ENCODE results near the gene CYFIP2.

DNA sequence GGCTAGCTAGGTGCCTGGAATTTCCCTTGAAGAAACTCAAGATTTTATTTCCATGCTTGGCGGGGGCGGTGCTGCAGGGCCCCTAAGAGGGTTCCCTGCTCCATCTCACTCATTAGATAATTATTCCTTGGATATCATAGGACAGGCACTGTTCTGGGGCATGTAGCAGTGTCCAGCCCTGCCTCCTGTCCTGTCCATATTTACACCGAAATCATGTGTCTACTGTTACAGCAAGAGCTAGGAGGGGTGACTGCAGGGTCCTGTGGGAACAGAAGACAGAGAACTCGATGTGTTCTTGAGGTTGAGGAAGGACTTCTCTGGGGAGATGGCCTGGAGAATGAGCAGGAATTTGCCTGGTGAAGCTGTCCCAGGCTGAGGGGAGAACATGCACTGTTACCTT, 96.6 kb downstream of the CYFIP2 start:
- TF ChIP-seq POLR2A (IDR thresholded peaks at IDR 0.05) (no peak), CTCF (IDR thresholded peaks at IDR 0.05) (no peak)

All from esophagus squamous epithelium (tissue), 4 donors.